ENCODE measurements around the gene SCUBE3.

- TF ChIP-seq ESRRG (CRISPR knock-in tag; IDR thresholded peaks at IDR 0.05) (no peak), ZNF70 (CRISPR knock-in tag; IDR thresholded peaks at IDR 0.05) (no peak), TCF4 (CRISPR knock-in tag; IDR thresholded peaks at IDR 0.05; ENCODE audit: borderline replicate concordance) (no peak), ISL1 (CRISPR knock-in tag; IDR thresholded peaks at IDR 0.05) (no peak), TOX (CRISPR knock-in tag; IDR thresholded peaks at IDR 0.05; ENCODE audit: borderline replicate concordance) (no peak), TSHZ2 (CRISPR knock-in tag; IDR thresholded peaks at IDR 0.05) (no peak), ZNF565 (CRISPR knock-in tag; conservative IDR thresholded peaks at IDR 0.05; ENCODE audit: low read depth) (no peak), ZFP3 (CRISPR knock-in tag; IDR thresholded peaks at IDR 0.05) (no peak), POU6F1 (CRISPR knock-in tag; IDR thresholded peaks at IDR 0.05; ENCODE audit: borderline replicate concordance, low read depth) (no peak), ARNTL (CRISPR knock-in tag; IDR thresholded peaks at IDR 0.05; ENCODE audit: borderline replicate concordance, low read depth) (no peak), CSDC2 (CRISPR knock-in tag; IDR thresholded peaks at IDR 0.05) (no peak), PATZ1 (CRISPR knock-in tag; IDR thresholded peaks at IDR 0.05; ENCODE audit: borderline replicate concordance) (no peak), ZFP30 (CRISPR knock-in tag; IDR thresholded peaks at IDR 0.05) (no peak), SNAI2 (CRISPR knock-in tag; IDR thresholded peaks at IDR 0.05) (no peak)
Observed at GRCh38 chr6:35247642-35248231, 34.0 kb downstream of the SCUBE3 start.

All from SK-N-SH treated with all-trans-retinoic acid at 6 μM for 48 hours (cell line).